Left cardiac atrium (tissue), 4 donors: ENCODE measurements around the gene LYRM4. TPM values are rescaled to one million over a fixed set of nuclear protein-coding genes. Genes with fewer than 3 reads are reported as not detected.

ENCODE experiments used
- ATAC-seq, 2 donors: fragments of 200-7000 bp; cut with Tn5 transposase; one replicate each; pipeline ENCODE4 v1.9.1; 2020; ENCODE audit warnings: mild to moderate bottlenecking in 2 of 2, moderate library complexity in 2 of 2
- DNase-seq: peaks from one replicate; pipeline ENCODE4 v3.0.0-alpha.2; 2020
- intact Hi-C, 2 donors: fragments of 100-400 bp; cut with DNase I; formaldehyde crosslinking; loops; one replicate each; pipeline versions ENCODE4 v1.14.1 to v1.15.1; 2022 to 2023
- total RNA-seq, 2 donors: library from RNA; stranded (reverse); fragmentation: NEBNext Ultra II Directional; extraction: Animal tissue kit (Norgen Biotek cat#: 25700); gene quantifications; one replicate each; pipeline ENCODE4 v1.2.1, GENCODE V29; 2021
- donor health status: DM: no; HTN: yes; CAD: no.
- donor health status: DM: no; HTN: yes; CAD: no; lungs with severe emphysema.
- donor health status: DM: yes; HTN: yes; CAD: no.
- donor health status: Dilated cardiomyopathy.

Gene LYRM4
- total RNA-seq, 2 donors from 2014 or later = 19.2 to 21.7 TPM

DNA sequence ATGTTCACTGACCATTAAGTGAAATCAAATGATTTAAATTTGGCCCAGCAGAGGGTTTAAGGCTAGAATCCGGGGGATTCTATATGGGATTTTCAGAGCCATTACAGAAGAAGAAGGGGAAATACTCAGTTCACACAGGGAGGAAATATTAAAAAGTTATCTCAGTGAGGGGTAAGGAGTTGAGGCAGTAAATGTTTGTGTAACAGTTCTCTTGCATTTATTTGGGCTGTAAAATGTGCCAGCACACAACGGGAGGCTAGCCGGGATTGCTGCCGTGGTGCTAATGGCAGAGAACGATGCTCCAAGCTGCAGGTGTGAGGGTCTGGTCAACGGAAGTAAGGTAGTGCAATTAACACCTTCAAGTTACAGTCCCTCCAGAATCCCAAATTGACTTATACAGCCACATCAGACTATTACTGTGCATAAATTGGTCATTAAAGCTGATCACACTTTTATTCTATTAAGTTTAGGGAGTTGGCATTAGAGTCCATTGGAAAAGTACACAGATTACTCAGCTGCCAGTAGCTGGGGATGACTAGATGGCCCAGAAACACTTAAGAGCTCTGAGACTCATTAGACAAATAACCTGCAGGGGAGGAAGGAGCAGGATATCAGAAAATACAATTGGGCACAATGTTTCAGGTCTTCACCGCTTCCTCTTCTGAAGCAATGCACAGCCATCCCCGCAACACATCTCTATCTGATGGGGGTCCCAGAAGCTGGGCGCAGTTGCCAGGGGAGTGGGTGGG lies 144.3 kb downstream of the LYRM4 start:
- DNase-seq = no peak
- intact Hi-C loops = loop anchor here (5.0 to 10.0 kb wide), 2 partner anchors 59 to 62 kb away; no protein-coding TSS in a partner anchor
- no peak for ATAC-seq

DNA sequence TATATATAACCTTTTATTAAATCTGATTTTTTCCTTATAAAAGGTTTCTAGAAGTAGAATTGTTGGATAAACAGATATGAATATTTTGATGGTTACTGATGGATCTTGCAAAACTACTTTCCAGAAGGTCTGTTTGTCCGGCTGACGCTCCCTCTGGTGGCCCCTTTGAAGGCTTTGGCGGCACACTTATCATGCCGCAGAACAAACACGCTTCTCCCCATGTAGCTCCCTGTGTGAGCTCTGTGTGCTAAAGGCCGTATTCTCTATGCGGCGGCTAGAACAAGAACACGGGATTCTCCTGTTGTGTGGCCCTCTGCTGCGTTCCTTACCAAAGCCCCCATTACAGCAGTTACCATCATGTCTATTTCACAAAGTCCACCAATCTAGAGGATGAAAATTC lies 145.6 kb downstream of the LYRM4 start:
- no peak for DNase-seq
- intact Hi-C loops = loop anchor here (2.0 to 10.0 kb wide), 3 partner anchors 36 to 60 kb away; no protein-coding TSS in a partner anchor
- ATAC-seq = peak; percentile 24 to 65

- intact Hi-C loops = loop anchor here in 1 of 2 donors (10.0 kb wide), 1 partner anchor 58 kb away; no protein-coding TSS in a partner anchor
- DNase-seq (no peak), ATAC-seq (no peak)
Observed at GRCh38 chr6:5113096-5113495, 147.7 kb downstream of the LYRM4 start.

- intact Hi-C loops = loop anchor here in 1 of 2 donors (10.0 kb wide), 1 partner anchor 57 kb away; no protein-coding TSS in a partner anchor
- ATAC-seq (peak in 1 of 2 donors; percentile 67), DNase-seq (no peak)
Observed at GRCh38 chr6:5112066-5112799, 148.5 kb downstream of the LYRM4 start.

- intact Hi-C loops = loop anchor here in 1 of 2 donors (10.0 kb wide), 1 partner anchor 57 kb away; no protein-coding TSS in a partner anchor
- DNase-seq (no peak), ATAC-seq (no peak)
Observed at GRCh38 chr6:5111626-5112025, 149.1 kb downstream of the LYRM4 start.

- no peak for ATAC-seq
- intact Hi-C loops = loop anchor here in 1 of 2 donors (10.0 kb wide), 1 partner anchor 55 kb away; no protein-coding TSS in a partner anchor
Observed at GRCh38 chr6:5110246-5110645, 150.5 kb downstream of the LYRM4 start.

DNA sequence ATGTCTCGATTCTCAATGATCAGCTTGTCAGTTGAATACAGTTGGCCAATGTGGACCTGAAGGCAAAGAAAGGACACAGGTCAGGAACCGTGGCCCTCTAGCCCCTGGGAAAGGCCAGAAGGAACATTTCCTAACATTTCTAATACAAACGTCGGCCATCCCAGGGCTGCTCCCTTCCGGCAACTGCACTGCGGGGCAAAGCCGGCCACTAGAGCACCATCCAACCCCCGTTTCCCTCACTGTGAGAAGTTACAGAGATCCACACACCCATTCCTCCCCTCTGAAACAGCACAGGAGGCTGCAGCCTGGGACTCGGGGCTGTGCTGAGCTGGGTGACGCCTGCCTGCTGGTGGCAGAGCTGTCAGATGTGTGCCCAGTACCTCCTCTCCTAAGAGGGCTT lies 151.3 kb downstream of the LYRM4 start:
- ATAC-seq (no peak), DNase-seq (no peak)
- intact Hi-C loops = no loop called here

More at GRCh38 chr6:5110246-5110645, 150.5 kb downstream of the LYRM4 start:
- DNase-seq = no peak

DNA sequence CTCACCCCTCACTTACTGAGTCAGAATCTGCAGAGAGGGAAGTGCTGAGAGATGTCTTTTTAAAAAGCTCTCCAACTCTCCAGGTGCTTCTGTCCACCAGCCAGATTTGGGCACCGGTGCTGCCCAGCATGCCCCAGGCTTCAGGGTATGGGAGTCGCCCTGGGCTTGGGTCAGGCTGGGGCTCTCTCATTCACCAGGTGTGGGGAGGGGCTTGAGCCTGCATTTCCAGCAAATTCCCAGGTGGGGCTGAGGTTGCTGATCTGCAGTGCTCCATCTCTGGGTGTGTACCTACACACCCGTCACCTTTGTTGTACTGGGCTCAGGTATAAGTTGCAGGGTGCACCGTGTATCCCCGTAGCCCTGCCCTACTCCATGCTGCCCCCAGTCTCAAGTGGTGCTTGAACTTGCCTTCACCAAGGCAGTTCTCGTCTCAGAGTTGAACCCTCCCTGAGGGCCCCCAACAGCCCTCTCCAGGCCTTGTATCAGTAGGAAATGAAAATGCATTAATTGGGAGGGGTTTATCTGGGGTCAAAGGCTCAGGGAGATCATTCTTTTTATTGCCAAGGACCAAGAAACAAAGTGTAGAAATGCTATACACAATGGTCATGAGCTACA lies 152.1 kb downstream of the LYRM4 start:
- intact Hi-C loops = no loop called here
- DNase-seq (no peak), ATAC-seq (no peak)

GRCh38 chr6:5108068-5108467 lies 152.7 kb downstream of the LYRM4 start:
- no peak for DNase-seq
- peak; percentile 74 to 87 for ATAC-seq
- intact Hi-C loops = no loop called here

- peak; percentile 50 to 65 for ATAC-seq
- intact Hi-C loops = no loop called here
- peak; percentile 41 for DNase-seq
Observed at GRCh38 chr6:5107341-5107740, 153.4 kb downstream of the LYRM4 start.

DNA sequence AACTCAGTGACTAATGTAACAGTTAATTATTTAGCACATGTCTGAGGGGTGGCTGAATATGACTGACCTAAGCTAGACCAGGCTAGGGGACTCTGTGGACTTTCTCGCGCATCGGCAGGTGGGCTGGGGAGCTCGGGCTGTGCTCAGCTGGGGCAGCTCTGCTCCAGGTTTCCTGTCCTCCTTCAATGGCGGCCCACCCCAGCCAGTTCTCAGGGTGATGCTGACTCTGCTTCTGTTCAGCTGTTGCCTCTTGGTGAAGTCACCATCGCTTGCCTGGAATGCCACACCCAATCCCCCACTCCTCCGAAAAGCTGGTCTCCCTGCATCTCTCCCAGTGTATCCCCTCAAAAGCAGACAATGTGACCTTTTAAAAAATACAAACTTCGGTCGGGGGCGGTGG lies 155.6 kb downstream of the LYRM4 start:
- ATAC-seq (no peak), DNase-seq (no peak)
- intact Hi-C loops = no loop called here

DNA sequence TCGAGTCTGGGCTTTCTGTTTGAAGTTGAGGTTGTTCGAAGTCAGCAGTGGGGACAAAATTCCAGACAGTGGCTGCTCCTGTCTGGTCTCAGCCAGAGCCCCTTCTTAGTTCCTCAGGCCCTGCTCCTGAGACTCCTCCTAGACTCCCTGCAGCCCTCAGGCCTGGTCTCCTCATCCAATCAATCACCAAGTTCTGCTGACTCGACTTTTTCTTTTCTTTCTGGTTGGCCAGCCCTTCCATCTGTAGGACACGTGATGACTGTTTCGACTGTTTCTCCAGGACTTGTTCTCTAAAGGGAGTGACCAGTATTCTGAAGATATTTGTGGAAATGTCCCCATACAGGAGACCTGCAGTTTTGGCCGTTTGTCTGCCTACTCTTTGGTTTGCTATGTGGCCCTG lies 156.1 kb downstream of the LYRM4 start:
- DNase-seq (no peak), ATAC-seq (no peak)
- intact Hi-C loops = no loop called here

DNA sequence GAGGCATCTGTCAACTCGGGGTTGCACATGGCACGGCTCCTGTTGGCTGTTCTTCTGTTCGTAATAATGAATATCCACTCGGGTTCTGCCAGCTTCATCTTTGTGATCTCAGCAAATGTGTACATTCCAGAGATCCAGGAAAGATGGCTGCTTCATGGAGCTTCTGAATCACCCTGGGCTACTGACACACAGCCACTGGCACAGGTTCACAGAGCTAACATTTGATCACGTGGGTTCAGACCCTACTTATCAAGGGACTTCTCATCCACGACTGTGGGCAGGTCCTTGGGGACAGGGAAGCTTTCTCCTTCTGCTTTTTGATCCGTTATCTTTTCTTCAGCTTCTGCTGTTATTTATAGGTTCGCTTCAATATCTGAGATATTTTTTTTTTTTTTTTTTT lies 157.5 kb downstream of the LYRM4 start:
- ATAC-seq (peak in 1 of 2 donors; percentile 14), DNase-seq (no peak)
- intact Hi-C loops = no loop called here

DNA sequence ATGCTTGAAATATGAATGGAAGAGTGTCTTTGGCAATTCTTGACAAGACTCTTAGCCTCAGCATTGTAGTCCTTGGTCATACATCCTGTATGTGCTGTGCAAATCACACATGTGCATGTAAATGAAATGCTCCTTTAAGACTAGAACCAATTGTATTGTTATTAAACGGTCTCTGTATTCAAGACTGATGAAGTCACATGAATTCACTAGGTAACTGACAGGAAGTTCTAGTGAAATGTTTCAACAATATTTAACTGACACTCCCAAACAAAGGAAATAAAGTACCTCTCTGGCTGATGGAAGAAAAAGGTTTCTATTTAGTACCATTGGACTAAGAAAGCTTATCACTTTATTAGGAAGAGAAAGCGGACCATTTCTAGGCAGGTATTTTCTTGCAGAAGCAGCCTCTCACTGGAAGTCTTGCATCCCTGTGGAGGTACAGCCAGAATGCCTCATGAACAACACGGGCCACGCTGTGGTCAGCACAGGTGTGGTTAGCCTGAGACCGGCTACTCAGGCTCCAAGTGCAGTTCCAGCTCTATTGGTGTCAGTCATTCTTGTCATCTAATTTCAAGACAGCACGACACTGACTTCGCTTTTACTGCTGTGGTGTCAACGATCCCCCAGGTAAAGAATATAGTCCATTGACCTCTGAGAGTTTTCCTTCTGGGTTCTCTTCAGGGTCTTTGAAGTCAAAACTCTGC lies 158.3 kb downstream of the LYRM4 start:
- no peak for ATAC-seq
- intact Hi-C loops = no loop called here
- no peak for DNase-seq

- no peak for ATAC-seq
- intact Hi-C loops = no loop called here
- DNase-seq = no peak
Observed at GRCh38 chr6:5100806-5101205, 159.9 kb downstream of the LYRM4 start.

DNA sequence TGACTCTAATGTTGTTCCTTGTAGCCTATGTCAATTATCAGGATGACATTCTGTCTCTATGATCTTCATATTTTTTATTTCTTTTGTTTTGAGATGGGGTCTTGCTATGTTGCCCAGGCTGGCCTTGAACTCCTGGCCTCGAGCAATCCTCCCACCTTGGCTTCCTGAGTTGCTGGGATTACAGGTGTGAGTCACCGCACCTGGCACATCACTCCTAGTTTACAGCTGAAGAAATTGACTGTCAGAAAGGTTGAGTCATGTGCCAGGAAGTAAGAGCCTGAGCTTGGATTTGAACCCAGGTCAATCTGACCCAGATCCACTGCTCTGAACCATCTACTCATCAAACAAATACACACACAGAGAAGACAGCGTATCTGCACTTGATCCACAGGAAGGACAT lies 161.2 kb downstream of the LYRM4 start:
- intact Hi-C loops = no loop called here
- no peak for ATAC-seq

DNA sequence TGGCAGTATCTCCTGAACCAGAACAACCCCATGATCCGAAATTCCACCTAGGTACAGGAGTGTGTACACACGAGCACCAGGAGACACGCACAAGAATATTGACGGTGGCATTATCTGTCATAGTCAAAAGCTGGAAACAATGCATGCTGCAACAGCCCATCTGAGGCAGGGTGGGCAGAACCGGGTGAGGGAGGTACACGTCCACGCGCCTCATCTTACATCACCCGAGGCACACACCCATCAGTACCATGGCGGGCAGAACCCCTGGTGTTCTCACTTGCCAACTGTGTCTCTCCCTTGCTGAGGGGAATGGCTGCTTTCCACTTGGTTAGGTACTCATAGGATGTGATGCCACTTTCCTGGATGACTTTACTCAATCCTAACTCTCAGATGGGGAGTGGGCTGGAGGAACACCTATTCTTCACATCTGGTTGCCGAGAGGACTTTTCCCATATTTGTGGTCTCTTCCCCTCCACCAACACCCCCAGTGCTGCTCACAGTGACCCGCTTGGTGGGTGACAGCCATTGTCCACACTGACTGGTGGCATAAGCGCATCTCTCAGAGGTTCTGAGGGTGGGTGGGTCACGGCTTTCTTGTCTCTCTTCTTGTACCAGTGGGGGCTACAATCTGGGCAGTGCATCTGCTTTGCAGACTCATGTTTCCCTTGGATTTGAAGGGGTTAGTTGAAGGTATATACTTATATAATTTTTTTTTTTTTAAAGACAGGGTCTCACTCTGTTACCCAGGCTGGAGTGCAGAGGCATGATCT lies 162.1 kb downstream of the LYRM4 start:
- no peak for DNase-seq
- intact Hi-C loops = no loop called here
- ATAC-seq = no peak

More for the DNA sequence above, 161.2 kb downstream of the LYRM4 start:
- DNase-seq = no peak

GRCh38 chr6:5096482-5096881 lies 164.3 kb downstream of the LYRM4 start:
- peak; percentile 45 for DNase-seq
- peak; percentile 86 to 91 for ATAC-seq
- intact Hi-C loops = no loop called here
